ENCODE measurements around the gene KCNIP1.

Gene KCNIP1

DNA sequence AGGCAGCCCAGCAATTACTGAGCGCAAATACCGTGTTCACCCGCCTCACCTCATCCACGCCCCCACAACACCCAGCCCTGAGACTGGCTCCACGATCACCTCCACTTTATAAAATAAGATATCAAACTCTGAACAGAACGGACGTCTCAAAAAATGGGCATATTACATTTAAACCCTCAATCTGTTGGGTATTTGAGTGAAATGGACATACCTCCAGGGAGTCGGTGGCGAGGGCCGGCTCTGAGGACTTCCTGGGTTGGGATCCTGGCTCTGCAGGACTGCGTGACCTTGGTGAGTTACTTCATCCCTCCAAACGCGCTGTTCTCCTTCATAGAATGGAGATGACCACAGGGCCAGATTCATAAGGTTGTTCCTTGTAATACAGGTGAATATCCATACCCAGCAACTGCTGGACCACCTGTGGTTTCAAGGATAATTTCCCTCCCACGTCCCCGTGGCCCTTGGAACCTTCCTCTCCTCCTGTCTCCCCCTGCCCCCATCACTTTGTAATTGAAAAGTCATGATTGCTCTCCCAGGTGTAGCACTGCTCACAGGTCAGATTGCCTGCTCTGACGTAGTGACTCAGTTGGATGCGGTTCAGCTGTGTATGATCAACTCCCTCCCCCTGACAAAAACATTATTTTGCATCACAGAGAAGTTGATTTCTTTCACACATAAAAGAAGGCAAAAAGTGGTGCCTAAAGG, 135.6 kb downstream of the KCNIP1 start:
- no peak overlapping the region for H3K4me3 ChIP-seq (replicated peaks in 1 of 2; ENCODE audit: low read depth in 2 of 2, low read length in 2 of 2)
- TF ChIP-seq, protein P1, sequence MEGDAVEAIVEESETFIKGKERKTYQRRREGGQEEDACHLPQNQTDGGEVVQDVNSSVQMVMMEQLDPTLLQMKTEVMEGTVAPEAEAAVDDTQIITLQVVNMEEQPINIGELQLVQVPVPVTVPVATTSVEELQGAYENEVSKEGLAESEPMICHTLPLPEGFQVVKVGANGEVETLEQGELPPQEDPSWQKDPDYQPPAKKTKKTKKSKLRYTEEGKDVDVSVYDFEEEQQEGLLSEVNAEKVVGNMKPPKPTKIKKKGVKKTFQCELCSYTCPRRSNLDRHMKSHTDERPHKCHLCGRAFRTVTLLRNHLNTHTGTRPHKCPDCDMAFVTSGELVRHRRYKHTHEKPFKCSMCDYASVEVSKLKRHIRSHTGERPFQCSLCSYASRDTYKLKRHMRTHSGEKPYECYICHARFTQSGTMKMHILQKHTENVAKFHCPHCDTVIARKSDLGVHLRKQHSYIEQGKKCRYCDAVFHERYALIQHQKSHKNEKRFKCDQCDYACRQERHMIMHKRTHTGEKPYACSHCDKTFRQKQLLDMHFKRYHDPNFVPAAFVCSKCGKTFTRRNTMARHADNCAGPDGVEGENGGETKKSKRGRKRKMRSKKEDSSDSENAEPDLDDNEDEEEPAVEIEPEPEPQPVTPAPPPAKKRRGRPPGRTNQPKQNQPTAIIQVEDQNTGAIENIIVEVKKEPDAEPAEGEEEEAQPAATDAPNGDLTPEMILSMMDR (IDR thresholded peaks at IDR 0.05; ENCODE audit: low read depth, low read length): no peak
- no peak for DNase-seq (ENCODE audit: low read depth in 2 of 2)

DNA sequence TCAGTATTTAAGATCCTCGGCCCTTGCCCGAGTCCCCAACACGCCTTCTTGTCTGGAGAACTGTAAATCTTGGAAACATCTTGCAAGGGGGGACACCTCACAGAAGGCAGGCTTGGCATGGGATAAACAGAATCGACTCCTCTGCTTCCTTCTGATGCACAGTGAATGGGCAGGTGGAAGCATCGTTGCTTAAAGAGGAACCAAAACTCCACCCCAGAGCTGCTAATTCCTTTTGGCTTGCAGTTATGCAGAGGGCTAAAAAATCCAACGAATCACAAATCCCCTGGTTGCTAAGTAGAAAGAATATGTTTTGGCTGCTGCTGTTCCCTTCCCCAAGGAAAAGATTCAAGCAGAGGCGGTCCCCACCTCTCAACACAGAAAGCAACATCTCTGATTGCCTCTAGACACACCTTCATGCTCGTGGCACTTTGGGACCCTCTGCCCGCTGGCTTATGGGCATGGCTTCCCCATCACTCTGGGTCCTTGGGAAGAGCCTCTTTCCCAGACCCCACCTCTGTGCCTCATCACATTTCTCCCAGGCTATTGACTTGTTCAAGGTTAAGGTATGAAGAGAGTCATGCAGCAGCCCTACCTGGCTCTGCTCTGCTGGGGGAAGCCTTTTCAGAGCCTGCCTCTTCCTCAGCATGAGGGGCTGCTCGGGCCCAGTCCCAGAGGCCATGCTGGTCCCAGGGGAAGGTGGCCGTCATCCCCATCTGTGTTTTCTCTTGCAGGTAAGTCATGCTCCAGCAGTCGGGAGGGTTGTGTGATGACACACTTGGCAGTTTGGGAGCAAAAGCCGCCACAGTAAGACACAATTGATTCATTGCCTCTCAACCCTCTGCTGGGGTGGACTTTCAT, 137.1 kb downstream of the KCNIP1 start:
- no peak overlapping the region for H3K4me3 ChIP-seq (replicated peaks in 1 of 2; ENCODE audit: low read depth in 2 of 2, low read length in 2 of 2)
- TF ChIP-seq, protein P1 (IDR thresholded peaks at IDR 0.05; ENCODE audit: low read depth, low read length): no peak
- DNase-seq (ENCODE audit: low read depth in 2 of 2): no peak

DNA sequence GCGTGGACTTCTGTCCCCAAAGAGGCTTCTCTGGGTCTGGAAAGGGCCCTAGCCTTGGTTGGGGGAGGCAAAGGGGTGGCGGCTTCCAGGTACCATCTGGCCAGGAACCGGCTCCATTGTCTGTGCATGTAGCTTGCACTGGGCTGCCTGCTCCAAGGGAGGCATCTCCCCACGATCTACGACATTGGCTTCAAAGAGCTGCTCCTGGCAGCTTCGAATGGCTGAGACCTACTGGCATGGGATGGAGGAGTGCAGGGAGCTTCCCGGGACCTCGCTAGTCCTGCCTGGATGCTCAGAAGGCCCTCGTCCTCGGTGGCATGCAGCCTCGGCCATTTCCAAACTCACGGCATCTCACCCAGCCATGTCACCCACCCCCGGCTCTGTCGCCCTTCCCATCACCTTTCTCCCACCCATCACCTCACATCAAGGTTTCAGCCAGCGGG, 137.8 kb downstream of the KCNIP1 start:
- TF ChIP-seq, protein P1 (IDR thresholded peaks at IDR 0.05; ENCODE audit: low read depth, low read length): no peak
- DNase-seq (ENCODE audit: low read depth in 2 of 2): no peak
- H3K4me3 ChIP-seq (replicated peaks in 1 of 2; ENCODE audit: low read depth in 2 of 2, low read length in 2 of 2): no peak overlapping the region

DNA sequence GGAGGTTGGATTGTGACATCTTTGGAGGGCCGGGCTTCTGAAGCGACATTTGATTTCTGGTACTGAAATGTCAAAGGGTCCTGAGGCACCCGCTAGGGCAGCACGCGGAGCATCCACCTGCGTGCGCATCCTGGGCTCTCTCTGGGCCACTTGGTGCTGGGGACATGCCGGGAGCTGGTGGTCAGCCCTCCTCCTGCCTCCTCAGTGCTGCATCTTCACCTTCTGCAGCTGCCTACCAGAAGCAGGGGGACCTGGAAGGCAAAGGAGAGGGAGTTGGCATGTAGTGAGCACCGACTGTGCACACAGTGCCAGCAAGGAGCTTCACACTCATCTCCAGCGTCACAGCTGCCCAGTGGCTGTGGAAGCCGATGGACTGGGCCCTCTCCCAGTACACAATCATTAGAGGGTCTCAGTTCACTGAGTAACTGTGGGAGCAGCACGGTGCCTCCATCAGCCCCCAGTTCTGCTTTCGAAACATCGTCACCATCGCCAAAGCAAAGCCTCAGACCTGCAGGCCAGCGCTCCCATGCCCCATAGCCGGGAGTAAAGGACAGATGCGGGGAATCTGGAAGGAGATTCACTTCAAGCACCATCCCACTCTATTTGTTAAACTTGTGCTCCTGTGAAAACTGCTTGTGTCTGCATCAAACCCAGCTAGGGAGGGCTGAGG, 138.4 kb downstream of the KCNIP1 start:
- H3K4me3 ChIP-seq (replicated peaks in 1 of 2; ENCODE audit: low read depth in 2 of 2, low read length in 2 of 2): no peak overlapping the region
- no peak for DNase-seq (ENCODE audit: low read depth in 2 of 2)
- TF ChIP-seq, protein P1 (IDR thresholded peaks at IDR 0.05; ENCODE audit: low read depth, low read length): no peak

DNA sequence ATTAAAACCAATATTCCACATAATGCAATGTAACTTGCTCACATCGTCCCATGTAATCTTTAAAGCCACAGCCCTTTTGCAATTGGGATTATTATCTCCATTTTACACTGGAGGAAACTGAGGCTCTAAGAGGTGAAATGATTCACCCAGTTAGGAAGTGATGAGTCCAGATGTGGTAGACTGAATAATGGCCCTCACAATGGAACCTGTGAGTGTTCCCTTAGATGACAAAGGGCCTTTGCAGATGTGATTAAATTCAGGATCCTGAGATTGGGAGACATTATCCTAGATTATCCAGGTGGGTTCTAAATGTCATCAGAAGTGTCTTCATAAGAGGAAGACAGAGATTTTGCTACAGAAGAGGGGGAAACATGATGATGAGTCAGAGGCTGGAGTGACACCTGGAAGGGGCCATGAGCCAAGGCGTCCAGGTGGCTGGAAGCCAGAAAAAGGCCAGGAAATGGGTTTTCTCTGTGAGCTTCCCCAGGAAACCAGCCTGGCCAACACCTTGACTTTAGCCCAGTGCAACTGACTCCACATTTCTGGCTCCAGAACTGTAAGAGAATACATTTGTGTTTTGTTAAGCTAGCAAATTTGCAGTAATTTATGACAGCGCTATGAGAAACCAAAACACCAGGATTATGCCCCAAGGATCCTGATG, 139.1 kb downstream of the KCNIP1 start:
- DNase-seq (ENCODE audit: low read depth in 2 of 2): no peak
- H3K4me3 ChIP-seq (replicated peaks in 1 of 2; ENCODE audit: low read depth in 2 of 2, low read length in 2 of 2): no peak overlapping the region
- TF ChIP-seq, protein P1 (IDR thresholded peaks at IDR 0.05; ENCODE audit: low read depth, low read length): no peak

DNA sequence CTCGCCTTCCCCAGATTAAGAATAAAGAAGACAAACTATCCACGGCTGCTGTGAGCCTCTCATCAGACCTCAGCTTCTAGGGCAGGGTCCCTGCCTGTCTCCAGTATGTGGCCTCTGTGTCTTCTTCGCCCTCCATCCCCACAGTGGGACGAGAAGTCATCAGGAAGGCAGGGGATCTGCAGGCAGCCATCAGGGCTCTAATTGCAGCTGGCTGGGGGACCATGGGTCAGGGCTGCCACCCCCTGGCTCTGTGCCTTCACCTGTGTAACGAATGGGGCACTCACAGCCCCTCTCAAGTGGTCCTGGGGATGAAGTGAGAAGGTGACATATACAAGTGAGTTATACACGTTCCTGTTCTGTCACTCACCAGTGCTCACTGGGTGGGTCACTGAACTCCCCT, 139.8 kb downstream of the KCNIP1 start:
- no peak for DNase-seq (ENCODE audit: low read depth in 2 of 2)
- TF ChIP-seq, protein P1 (IDR thresholded peaks at IDR 0.05; ENCODE audit: low read depth, low read length): no peak
- H3K4me3 ChIP-seq (replicated peaks in 1 of 2; ENCODE audit: low read depth in 2 of 2, low read length in 2 of 2): no peak overlapping the region
